HG02885 (cell line): ENCODE results near the gene PINK1.

Source experiments
- ATAC-seq: cut with Tn5 transposase; IDR thresholded peaks from one replicate; pipeline ENCODE4 v1.9.1; 2021; ENCODE audit warnings: mild to moderate bottlenecking; ENCODE audit not compliant: unreplicated experiment, poor library complexity

PINK1 gene

DNA sequence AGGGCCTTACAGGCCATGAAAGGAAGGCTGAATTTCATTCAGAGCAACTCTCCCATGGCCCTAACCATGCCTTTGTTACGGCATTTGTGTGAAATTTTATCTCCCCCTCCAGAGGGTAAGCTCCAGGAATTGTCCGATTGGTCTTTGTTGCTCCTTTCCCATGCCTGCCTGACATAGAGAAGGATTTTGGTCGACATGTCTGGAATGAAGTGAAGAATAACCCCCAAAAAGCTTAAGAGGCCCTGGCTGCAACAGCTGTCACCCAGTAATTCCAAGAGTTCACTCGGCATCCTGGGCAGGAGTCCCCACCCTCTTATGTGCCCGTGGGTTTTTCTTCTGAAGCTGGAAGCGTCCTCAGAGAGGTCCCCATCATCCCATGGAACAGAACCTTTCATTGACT, 23.7 kb upstream of the PINK1 start:
- no peak for ATAC-seq

DNA sequence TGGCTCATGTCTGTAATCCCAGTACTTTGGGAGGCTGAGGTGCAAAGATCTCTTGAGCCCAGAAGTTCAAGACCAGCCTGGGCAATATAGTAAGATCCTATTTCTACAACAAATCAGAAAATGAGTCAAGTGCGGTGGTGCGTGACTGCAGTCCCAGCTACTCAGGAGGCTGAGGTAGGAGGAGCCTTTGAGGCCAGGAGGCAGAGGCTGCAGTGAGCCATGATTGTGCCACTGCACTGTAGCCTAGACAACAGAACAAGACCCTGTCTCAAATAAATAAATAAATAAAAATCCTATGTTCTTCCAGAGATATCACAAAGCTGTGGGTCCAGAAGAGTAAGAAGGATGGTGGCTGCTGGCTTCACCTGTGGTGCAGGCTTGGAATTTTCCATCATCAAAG, 22.3 kb upstream of the PINK1 start:
- no peak for ATAC-seq

- ATAC-seq, result no peak
Measured at GRCh38 chr1:20611652-20612051, 21.6 kb upstream of the PINK1 start.

- no peak for ATAC-seq
Measured at GRCh38 chr1:20612221-20612746, 21.0 kb upstream of the PINK1 start.

GRCh38 chr1:20614131-20614579, 19.1 kb upstream of the PINK1 start:
- no peak for ATAC-seq

DNA sequence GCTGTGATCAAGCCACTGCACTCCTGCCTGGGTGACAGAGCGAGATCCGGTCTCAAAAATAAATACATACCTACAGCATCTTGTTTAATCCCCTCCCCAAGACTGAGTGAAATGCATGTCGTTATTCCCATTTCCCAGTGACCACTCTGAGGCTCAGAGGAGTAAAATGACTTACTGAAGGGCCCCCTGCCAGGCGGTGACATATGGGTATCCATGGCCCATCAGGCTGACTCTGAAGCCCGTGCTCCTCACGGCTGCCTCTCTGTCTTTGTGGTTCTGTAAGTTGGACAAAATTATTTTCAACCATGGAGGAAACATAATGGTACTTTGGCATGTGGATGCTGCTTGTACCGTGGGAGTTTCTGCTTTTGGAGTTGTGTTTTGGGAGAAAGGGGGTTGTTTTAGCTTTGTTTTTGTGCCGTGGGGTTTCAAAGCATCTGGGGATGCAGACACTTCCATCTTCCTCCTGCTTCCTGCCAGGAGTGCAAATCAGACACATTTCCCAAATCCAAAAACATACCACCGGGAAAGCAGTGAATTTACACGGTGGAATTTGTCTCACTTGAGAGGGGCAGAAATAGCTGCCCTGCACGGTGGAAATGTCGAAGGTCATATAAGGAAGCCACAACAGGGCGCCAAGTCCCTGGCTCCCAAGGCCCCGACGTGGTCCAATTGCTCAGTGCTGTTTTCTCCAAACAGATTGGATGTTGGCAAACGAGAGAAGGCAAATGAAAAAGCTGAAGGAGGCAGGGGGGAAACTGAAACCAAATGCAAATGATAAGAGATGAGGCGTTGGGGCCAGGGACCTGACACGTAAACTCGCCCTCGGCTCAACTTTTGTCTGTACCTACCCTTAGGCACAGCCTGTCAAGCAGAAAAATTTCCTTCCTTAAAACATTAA, 17.1 kb upstream of the PINK1 start:
- no peak for ATAC-seq

DNA sequence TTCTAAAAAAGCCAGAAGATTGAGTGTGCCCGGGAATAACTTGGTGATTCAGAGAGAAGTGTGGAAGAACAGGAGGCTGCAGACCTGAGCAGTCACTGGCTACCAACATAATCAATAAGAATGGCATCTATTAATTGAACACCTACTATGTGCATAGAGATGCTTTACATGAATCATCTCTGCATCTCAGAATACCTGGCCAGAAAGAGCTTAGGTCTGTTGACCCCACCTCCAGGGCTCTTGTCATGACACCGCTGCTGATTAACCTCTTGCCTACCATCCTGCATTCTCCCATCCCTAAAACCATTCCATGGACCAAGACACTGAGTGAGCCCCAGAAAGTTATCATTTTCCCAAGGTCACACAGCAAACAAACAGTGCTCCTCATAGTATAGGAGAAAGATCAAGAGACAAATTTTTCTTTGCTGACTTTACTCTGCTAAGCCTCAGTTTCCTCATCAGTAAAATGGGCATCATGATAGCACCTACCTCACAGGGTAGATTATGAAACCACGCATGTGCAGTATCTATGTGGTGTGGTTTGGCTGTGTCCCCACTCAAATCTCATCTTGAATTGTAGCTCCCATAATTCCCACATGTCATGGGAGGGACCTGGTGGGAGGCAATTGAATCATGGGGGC, 16.3 kb upstream of the PINK1 start:
- no peak for ATAC-seq

DNA sequence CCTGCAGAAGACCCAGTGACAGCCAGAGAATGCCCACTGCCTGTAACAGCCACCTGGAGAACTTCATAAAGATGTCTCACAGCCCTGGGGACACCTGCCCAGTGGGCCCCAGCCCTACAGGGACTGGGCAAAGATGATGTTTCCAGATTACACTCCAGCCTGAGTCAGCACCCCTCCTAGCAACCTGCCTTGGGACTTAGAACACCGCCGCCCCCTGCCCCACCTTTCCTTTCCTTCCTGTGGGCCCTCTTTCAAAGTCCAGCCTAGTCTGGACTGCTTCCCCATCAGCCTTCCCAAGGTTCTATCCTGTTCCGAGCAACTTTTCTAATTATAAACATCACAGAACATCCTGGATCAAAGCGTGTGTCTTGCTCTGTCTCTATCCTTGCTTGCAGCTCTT, 14.7 kb upstream of the PINK1 start:
- ATAC-seq, result no peak

GRCh38 chr1:20619999-20620398, 13.3 kb upstream of the PINK1 start:
- no peak for ATAC-seq

GRCh38 chr1:20621012-20621411, 12.2 kb upstream of the PINK1 start:
- ATAC-seq, result no peak

DNA sequence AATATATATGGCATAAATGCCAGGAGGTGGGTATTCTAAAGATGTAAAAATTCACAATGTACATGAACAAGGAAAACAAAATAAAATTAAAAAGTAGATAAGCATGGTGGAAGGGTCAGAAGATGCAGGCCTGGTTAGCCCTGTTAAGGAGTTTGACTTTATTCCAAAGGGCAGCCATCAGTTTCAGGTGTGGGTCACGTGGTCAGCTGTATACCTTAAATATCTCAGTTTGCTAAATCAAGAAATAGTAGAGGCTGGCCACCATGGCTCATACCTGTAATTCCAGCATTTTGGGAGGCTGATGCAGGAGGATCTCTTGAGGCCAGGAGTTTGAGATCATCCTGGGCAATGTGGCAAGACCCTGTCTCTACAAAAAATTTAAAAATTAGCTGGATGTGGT, 8.5 kb upstream of the PINK1 start:
- ATAC-seq, result no peak

GRCh38 chr1:20625176-20626097, 7.8 kb upstream of the PINK1 start:
- no peak for ATAC-seq

- no peak for ATAC-seq
Measured at GRCh38 chr1:20626098-20626427, 7.2 kb upstream of the PINK1 start.

GRCh38 chr1:20626524-20626923, 6.7 kb upstream of the PINK1 start:
- no peak for ATAC-seq

DNA sequence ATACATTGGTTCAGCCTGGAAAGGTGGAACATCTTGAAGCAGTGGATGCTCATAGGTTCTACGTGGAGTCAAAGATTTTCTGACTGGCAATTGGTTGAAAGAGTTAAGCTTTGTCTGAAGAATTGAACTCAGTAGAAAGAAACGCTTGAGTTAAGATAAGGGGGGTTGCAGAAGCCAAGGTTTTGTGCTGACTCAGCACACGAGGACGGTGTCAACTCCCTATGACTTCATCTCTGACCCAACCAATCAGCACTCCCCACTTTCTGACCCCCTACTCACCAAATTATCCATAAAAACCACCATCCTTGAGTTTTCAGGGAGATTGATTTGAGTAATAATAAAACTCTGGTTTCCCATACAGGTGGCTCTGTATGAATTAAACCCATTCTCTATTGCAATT, 2.5 kb upstream of the PINK1 start:
- no peak for ATAC-seq

DNA sequence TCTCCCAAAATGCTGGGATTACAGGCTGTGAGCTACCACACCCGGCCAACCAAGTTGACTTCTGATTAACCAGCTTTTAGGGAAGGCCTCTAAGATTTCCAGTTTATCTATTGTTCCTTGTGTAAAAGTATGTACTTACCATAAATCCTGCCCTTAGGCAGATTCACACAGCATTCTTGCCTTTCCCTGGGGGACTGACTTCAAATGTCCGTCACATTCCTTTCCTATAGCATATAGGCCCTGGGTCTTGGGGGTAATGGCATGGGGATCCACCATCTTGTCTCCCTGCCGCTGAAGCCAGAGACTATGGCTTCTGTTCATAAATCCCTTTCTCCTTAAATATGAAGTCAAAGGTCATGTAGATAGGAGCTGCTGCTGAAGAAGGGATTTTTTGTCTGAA, 872 bp upstream of the PINK1 start:
- no peak for ATAC-seq

DNA sequence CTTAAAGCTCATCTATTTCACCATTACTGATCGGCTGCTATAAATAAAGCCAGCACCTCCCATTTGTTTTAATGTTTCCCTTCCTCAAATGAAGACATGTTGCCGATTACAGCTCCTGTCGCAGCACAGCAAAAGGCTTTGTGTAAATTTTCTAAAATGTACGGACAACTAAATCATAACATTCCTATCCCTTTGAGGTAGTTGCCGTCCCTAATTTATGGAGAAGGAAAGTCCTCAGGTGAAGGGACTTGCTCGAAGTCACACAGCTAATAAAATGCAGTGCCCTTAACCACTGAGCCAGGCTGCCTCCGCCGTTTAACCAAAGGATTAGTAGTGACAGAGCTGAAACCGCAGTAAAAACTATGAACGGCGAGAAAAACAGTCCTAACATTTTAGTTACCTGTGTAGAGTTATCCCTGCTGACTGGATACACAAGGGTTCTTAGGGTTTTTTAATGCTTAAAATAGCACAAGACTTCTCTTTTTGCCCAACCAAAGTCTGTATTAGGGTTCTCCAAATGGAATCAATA, 871 bp downstream of the PINK1 start:
- ATAC-seq, result no peak

- no peak for ATAC-seq
Measured at GRCh38 chr1:20634594-20635084, 1.4 kb downstream of the PINK1 start.

DNA sequence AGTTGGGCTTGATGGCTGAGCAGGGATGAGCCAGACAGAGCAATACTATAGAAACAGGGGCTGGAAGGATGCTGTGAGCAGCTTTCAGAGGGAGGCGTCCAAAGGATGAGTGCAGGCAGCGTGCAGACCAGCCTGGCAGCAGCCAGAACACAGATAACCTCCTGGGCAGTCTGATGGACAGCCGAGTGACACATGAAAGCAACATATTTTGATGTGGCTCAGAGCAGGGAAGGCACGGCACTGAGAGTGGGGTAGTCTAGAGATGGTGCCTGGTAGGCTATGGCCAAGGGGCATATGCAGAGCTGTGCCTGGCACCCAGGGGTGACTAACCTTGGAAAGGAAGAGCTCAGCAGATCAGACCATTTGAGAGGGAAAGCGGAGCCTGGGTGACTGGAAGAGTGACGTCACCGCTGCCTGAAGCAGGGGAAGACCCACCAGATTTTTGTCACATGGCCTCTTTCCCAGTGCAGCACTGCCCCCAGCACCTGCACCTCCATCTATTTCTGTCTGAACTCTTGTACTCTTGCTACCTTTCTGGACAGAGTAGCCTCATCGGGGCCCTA, 3.6 kb downstream of the PINK1 start:
- ATAC-seq, result no peak

DNA sequence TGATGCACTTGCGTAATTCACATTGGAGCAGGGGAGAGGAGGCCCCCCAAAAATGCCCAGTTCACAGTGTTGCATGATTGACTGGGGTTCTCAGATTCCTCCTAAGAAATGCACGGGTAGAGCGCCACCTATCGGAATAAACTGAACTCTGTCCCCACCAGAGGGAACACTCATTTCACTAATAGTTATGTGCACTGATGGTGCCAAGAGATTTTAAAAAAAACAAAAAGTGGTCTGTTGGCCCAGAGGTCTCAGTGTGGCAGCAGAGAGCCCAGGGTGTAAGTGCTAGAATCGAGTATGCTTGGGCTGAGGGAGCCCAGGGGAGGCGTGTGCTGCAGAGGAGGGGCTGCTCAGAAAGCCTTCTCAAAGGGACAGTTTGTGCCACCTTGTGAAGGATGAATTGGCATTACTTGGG, 6.9 kb downstream of the PINK1 start:
- no peak for ATAC-seq
